ENCODE measurements around the gene MRPS23. TPM values are rescaled to one million over a fixed set of nuclear protein-coding genes. Genes with fewer than 3 reads are reported as not detected.

Gene MRPS23
- total RNA-seq, 1 experiment from 2014 or later: 133 TPM

DNA sequence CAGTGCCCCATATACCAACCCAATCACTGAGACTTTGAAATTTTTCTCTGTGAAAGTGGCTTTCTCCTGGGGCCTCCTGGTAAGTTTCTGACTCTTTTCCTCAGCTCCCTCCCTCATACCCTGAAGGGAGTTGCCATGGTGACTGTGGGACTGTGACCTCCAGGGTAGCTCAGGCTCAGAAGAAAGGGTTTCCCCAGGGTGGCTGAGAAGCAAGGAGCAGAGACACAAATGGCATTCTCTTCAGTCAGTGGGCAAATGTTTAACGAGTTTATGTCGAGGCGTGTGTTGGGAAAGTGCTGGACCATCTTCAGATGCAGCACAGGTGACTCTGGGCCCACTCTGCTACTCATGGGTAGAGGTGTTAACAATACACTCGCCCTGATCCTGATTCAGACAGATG is 46.8 kb downstream of the MRPS23 start:
- no peak for DNase-seq (ENCODE audit: low read depth)

DNA sequence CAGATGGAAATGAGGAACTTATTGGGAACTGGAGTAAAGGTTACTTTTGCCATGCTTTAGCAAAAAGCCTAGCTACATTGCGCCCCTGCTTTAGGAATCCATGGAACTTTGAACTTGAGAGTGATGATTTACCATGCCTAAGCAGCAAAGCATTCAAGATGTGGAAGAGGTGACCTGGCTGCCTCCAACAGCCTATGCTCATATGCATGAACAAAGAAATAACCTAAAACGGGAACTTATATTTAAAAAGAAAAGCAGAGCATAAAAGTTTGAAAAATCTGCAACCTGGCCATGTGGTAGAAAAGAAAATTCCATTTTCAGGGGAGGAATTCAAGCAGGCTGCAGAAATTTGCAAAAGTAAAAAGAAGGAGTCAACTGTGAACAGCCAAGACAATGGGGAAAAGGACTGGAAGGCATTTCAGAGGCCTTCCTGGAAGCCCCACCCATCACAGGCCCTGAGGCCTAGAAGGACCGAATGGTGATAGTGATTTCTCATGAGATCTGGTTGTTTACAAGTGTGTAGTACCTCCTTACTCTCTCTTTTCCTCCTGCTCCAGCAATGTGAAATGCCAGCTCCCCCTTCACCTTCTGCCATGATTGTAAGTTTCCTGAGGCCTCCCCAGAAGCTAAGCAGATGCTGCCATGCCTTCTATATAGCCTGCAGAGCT is 48.7 kb downstream of the MRPS23 start:
- DNase-seq (ENCODE audit: low read depth): no peak

DNA sequence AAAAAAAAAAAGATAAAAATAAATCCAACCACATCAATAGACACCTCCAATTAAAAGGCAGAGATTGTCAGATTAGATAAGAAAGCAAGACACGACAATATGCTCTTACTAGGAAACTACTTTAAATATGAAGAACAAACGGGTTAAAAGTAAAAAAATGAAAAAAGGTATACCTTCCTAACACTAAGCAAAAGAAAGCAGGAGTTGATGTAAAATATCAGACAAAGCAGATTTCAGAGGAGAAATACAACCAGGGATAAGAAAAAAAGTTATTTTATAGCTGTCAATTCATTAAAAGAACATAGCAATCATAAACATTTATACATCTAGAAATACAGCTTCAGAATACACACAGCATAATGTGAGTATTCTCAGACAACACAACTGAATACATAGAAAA is 55.0 kb downstream of the MRPS23 start:
- no peak for DNase-seq (ENCODE audit: low read depth)

DNA sequence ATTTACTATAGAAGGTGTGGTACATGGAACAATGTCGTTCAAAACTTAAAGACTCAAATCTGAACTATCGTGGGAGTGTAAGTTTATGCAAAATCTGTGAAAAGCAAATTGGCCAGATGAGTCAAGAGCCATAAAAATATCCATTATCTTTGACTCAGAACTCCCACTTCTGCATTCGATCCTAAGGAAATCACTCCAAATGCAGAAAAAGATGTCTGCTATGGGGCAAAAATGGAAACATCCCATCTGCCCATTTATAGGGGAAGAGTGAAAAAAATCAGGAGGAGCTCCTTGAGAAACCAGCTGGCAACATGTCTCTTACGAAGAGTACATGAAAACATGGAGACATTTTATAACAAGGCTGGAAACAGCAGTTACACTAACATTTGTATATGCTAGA is 61.1 kb downstream of the MRPS23 start:
- no peak for DNase-seq (ENCODE audit: low read depth)

DNA sequence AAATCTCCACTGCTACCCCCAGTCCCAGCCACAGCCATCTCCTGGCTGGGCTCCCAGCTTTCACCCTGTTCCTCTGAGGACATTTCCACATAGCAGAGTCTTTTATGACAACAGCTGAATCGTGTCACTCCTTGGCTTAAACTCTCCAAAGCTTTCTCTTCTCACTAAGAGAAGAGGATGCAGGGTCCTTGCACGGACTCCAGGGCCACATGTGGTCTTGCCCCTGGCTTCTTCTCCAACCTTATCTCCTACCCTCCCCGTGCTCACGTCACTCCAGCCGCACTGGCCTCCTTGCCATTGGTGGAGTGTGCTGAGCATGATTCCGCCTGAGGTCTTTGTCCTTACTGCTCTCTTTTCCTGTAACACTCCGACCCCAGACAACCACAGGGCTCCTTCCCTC is 64.8 kb downstream of the MRPS23 start:
- no peak for DNase-seq (ENCODE audit: low read depth)

Small RNA genes lying within 50 kb of the gene (small RNA-seq; reads per million reads assigned to genes)
- gene RN7SKP94: not detected

Other genes with a start within 250 kb of the MRPS23 start
- not detected in 2 replicates for gene CCDC182, start 104.7 kb downstream of the MRPS23 start, total RNA-seq (2014; rRNA removed; shearing (Covaris generic))
- gene CUEDC1, start 105.4 kb upstream of the MRPS23 start, total RNA-seq (2014; rRNA removed; shearing (Covaris generic)): 8.9 and 9.9 TPM in 2 replicates
- gene VEZF1, start 138.2 kb upstream of the MRPS23 start, total RNA-seq (2014; rRNA removed; shearing (Covaris generic)): 33.1 and 37.2 TPM in 2 replicates
- gene SRSF1, start 157.2 kb upstream of the MRPS23 start, total RNA-seq (2014; rRNA removed; shearing (Covaris generic)): 462 and 463 TPM in 2 replicates
- gene DYNLL2, start 233.4 kb upstream of the MRPS23 start, total RNA-seq (2014; rRNA removed; shearing (Covaris generic)): 14.4 and 20.0 TPM in 2 replicates

All from HT1080 (cell line).